Activated T-cell treated with anti-CD3 and anti-CD28 coated beads, Interleukin-2, amount 50 U/mL, for 1 hour (primary cell): ENCODE measurements around the gene FSTL3.
"Not testable (repeated sequence)": the region's sequence is repeated elsewhere in the genome, so short reads cannot be mapped to it uniquely, and the experiment has no call there.

Experiments used
- DNase-seq: peaks from one replicate; pipeline ENCODE4 v3.0.0-alpha.2; 2020

The FSTL3 gene

DNA sequence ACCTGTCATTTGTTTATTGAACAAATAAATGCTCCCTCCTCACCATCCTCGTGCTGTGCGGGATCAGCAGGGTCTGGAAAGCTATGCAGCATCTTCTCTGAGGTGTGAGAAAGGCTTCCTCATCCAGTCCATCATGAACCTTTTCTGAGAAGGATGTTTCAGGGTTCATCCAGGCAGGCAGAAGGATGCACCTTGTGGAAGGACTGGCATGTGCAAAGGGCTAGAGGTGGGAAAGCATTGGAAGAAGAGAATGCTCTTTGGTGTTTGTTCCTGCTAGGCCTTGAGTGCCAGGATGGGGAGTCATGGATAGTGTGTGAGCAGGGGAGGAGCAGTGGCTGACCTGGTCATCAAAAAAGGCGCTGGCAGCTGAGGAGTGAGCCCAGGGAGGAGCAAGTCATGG lies 39.2 kb downstream of the FSTL3 start:
- DNase-seq, result no peak

DNA sequence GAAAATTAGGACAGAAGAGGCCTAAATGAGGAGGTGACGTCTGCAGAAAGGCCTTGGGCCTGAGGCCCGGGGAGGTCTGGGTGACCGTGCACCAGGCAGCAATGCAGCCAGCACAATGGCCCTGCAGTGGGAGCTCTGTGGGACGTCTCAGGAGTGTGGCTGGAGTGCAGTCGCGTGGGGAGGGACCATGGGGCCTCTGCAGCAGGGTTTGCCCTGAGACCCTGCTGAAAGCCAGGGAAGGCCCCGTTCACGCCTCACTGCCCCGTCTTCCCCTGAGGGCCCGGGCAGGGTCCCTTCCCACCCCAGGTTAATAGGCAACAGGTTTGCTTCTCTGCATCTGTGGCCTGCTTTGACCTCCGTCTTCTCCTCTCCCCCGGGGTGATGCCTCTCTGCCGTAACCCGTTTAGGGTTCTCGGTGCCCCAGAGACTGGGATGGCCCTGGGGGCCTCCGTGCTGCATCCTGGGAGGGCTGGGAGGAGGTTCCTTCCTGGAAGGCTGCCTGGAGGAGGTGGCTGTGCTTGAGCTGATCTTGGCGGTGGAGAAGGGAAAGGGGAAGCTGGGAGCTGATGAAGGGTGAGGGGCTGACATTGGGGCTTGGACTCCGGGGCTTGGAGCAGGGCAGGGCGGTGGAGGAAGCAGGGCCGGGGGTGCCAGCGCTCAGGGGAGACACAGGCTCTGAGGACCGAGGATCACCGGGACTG lies 42.2 kb downstream of the FSTL3 start:
- no peak for DNase-seq

DNA sequence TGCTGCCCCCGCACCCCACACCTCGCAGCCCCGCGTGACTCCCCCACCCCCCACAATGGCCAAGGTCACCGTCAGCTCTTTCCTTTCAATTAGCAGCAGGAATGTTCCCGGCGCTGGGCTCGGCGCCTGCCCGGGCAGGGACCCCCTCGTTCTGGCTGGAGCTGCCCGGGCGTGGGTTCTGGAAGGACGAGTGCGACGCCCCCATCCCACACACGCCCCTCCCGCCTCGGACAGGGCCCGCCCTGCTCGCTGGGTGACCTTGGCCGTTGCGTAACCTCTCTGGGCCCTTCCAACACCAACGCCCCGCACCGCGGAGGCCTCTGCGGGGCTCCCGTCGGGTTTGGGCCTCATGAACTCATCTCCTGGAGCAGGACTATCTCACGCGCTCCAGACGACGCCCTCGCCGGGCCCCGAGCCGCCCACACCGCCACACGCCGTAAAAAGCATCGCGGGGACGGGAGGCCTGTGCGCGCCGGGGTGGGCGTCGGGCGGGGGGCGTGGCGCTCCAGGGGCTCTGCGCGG lies 42.9 kb downstream of the FSTL3 start:
- DNase-seq, result no peak

DNA sequence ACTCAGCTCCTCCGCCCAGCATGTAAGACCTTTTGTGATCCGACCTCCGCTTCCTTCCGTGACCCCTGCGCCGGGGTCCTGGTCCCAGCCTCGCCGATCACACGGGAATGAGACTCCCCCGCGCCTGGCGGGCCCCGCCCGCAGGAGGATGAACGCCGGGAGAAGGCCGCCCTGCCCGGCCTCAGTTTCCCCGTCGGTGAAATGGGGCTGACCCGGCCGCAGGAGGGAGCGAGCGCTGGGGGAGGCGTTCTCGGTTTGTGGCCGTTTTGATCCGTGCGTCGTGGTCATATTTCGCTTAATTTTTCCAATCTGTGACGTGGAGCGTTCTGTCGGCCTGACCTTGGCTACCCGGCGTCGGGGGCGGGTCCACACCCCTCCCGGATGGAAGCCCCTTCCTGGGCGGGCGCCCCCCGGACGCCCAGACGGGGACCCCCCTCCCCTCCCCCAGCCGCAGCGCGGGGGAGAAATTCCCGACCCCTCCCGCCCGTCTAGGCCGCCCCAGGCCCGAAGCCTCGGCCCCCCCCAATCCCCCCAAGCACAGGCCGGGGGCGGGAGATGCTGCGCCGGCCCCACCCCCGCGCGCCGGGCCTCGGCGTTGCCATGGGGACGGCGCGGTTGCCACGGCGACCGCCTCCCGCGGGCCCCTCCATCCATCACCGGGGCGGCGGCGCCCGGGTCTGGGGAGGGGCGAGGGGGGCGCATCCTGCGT lies 43.6 kb downstream of the FSTL3 start:
- DNase-seq, result no peak

DNA sequence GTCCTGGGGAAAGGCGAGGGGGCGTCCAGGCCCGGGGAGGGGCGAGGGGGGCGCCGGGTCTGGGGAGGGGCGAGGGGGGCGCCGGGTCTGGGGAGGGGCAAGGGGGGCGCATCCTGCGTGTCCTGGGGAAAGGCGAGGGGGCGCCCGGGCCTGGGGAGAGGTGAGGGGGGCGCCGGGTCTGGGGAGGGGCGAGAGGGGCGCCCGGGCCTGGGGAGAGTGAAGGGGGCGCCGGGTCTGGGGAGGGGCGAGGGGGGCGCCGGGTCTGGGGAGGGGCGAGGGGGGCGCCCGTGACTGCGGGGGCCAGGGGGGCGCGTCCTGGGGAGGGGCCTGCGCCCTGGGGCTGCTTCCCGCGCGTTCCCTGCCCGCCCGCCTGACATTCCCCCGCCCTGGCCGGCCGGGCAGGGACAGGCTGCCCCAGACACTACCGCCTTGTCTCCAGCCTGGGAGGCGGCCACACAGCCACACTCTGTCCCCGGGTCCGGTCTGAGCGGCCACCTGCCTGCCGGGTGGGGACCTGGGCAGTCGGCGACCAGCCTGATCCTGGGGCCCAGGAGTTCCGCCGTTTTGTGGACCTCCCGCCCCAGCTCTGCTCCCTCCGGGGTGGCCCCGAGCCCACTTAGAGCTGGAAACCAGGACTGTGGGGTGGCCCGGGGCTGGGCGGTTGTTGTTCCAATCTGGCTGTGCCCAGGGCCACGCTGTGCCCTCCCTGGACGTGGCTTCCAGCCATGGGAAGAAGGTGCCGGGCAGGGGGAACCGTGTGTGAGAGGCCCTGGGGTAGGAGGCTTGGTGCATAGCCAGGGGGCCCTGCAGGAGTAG lies 44.4 kb downstream of the FSTL3 start:
- no peak for DNase-seq

DNA sequence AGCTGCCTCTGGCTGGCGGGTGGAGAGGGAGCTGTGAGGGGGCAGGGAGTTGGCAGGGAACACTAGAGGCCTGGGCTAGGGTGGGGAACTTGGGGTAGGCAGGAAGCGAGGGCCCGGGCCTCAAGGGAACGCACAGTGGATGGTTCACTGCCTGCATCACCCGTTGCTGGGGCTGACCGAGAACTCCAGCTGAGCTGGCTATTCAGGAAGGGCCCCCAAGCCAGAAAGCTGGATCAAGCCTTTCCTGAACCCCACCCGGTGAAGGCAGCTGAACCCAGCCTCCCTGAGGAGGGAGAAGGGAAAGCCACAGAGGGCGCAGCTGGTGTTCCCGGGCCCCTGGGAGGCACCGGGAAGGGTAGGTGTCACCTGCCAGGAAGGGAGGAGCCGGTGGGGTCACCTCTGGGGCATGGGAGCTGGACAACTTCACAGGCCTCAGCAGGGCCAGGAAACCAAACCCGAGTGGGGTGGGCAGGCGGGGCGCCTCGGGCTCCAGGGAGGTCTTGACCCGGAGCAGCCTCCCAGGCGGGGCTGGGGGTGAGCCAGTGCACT lies 46.4 kb downstream of the FSTL3 start:
- no peak for DNase-seq

DNA sequence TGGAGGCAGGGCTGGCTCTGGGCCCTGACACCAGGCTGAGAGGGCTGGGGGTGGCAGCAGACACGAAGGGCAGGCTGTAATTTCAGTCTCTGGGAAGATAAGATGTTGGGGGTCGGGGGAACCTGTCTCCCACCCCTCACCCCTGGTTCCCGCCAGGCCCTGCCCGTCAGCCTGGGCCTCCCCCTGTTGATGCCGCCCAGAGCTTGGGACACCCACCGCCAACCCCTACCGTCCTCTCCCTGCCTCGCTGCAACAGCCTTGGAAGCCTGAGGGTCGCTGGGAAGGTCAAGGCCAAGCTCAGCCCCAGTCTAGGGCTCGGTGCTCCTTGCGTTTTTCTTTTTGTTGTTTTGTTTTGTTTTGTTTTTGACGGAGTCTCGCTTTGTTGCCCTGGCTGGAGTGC lies 47.1 kb downstream of the FSTL3 start:
- DNase-seq, result no peak

DNA sequence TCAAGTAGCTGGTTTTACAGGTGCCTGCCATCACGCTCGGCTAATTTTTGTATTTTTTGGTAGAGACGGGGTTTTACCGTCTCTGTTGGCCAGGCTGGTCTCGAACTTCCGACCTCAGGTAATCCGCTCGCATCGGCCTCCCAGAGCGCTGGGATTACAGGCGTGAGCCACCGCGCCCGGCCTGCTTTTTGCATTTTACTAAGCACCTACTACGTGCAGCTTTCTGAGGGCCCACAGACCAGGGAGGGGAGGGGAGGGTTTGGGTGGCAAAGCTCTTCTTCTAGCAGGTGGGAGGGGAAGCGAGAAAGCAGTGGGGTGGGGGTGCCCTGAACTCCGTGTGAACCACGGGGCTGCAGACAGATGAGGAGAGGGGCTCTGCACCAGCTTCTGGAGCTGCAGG lies 47.5 kb downstream of the FSTL3 start:
- no peak for DNase-seq

DNA sequence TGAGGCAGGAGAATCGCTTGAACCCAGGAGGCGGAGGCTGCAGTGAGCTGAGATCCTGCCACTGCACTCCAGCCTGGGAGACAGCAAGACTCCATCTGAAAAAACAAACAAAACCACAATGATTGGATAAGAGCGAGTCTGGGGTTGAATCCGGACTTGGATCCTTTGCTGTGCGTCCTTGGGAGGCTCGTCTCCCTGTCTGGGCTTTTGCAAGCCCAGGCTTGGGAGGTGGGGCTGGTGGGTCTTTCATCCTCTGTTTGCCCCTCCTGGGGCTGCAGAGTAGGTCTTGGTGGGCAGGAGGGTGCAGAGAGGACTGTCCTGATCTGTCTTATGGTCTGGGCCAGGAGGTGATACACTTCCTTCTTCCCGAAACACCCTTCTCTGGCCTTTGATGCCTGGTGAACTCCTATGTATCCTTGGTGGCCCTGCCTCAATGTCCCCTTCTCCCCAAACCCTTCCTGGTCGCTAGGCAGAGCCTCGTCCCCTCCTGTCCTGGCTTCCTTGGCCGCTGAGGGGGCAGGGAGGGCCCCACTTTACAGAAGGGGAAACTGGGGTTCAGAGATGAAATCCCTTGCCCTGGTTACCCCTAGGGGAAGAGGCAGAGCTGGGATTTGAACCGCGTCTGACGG lies 49.4 kb downstream of the FSTL3 start:
- DNase-seq, result no peak

DNA sequence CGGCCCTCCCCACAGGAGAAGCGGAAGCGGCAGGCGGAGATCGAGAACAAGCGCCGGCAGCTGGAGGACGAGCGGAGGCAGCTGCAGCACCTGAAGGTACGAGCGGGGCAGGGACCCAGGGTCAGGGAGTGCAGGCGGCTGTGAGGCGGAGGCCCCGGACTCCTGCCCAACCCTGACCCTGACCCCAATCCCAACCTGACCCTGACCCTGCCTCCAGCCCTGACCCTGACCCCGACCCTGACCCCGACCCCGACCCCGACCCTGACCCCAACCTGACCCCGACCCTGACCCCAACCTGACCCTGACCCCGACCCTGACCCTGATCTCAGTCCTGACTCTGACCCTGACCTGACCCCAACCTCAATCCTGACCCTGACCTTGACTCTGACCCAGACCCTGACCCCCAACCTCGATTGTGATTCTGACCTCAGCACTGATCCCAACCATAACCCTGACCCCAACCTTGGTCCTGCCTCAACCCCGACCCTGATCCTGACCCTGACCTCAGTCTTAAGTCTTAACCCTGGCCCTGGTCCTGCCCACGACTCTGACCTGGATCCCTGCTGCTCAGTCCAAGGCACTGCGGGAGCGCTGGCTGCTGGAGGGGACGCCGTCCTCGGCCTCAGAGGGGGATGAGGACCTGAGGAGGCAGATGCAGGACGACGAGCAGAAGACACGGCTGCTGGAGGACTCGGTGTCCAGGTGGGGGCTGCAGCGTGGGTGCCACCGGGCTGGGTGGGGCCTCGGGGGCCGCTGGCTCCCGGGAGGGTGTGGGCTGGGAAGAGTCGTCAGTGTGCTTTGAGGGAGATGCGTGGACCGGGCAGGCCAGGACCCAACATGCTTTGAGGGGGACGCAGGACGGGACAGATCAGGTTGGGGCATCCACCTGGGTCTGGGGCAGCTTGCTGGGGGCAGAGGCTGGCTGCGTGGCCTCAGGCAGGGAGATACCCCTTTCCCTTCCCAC lies 51.1 kb downstream of the FSTL3 start:
- no peak for DNase-seq

DNA sequence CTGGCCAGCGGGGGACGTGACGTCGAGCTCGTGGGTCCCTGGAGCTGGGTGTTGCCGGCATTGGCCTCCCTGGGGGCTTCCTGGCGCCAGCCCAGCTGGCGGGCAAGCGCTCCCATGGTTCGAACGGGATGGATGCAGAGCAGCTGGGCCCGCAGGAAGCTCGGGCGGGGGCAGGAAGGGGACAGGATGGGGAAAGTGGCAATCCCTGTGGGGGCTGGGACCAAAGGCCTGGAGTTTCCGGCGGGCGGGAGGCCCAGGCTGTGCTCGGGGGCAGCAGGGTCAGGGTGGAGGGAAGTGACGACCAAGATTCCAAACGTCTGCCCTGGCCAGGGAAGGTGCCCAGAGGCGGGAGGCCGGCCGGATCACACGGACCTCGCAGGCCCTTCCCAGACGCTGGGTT lies 51.8 kb downstream of the FSTL3 start:
- DNase-seq, result no peak

DNA sequence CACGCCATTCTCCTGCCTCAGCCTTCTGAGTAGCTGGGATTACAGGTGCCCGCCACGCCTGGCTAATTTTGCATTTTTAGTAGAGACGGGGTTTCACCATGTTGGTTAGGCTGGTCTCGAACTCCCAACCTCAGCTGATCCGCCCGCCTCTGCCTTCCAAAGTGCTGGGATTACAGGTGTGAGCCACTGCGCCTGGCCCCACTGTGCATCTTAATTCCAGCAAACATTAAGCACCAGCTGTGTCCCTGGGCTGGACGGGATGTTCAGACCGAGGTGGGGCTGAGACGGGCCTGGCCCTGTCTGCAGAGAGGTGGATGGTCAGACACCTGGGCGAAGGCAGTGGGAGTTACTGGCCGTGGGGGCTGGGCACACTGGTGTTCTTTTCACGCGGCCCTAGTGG lies 53.4 kb downstream of the FSTL3 start:
- DNase-seq, result not testable (repeated sequence)

DNA sequence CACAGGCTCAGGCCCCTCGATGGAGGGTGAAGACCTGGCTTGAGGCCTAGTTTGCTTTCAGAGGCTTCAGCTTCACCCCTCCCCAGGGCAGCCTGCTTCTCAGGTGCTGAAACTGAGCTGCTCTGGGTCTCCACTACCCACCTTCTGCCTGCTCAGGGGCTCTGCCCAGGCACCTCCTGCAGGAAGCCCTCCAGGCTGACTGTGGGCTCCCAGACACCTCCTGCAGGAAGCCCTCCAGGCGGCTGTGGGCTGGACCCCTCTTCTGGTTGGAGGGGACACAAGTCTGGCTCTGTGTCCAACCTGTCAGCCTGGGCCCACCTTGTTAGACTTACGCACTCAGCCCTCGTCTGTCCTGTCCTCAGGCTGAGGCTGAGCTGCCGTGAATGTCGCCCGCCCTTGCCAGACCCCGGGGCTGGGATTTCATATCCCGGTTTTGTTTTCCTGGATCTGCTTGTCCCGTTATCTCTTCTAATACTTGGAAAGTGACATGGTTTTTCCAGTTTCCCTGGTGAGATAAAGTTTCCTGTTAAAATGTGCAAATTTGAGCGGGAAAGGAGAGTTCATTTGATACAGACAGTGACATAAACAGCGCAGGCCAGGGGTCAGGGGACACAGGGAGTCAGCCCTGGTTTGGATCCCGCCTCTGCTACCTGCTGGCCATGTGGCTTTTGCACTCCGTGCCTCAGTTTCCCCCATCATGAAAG lies 53.9 kb downstream of the FSTL3 start:
- no peak for DNase-seq

DNA sequence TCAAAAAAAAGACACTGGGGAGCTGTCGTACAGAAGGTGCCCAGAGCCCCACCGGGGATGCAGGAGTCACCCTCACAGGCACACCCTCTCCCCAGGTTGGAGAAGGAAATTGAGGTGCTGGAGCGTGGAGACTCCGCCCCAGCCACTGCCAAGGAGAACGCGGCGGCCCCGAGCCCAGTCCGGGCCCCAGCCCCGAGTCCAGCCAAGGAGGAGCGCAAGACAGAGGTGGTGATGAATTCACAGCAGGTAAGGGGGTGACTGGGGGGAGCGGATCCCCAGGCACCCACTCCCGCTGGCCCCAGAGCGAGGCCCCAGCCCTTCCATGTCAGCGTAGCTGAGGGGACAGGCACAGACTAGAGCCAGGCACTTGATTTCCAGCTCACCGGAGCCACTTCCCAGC lies 54.8 kb downstream of the FSTL3 start:
- DNase-seq, result no peak

DNA sequence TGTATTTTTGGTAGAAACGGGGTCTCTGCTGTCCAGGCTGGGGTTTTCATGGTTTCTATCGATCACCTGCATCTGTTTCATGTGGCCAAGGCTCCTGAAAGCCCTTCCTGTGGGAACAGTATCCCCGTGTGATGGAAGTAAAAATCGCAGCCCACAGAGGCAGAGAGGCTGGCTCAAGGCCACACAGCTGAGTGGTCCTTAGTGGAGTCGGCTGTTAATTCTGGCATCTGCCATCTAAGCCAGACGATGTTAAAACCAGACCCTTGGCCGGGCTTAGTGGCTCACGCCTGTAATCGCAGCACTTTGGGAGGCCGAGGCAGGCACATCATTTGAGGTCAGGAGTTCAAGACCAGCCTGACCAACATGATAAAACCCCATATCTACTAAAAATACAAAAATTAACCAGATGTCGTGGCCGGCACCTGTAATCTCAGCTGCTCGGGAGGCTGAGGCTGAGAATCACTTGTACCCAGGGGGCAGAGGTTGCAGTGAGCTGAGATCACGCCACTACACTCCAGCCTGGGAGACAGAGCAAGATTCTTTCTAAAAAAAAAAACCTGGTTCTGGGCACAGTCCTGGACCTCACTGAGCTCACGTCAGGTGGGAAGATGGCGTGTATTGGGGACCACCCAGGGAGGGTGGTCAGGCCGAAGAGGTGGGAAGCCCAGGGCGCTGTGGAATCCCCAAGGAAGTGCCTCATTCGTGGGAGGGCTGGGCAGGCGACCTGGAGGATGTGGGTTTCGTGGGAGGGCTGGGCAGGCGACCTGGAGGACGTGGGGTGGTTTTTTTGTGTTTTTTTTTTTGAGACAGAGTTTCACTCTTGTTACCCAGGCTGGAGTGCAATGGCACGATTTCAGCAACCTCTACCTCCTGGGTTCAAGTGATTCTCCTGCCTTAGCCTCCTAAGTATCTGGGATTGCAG lies 56.2 kb downstream of the FSTL3 start:
- DNase-seq, result no peak
